K562 (cell line): ENCODE measurements around the gene HMCN2. TPM values are rescaled to one million over a fixed set of nuclear protein-coding genes. Genes with fewer than 3 reads are reported as not detected.

Experiments
- ATAC-seq: fragments of 200-7000 bp; cut with Tn5 transposase; 3 replicates; pipeline ENCODE4 v1.9.1; 2020; ENCODE audit warnings: moderate library complexity
- BruUV-seq: library from RNA; stranded (reverse); fragments of 400-500 nt; replicated peaks from 2 replicates; lab custom pipeline; 2021; lab: Mats Ljungman, UMichigan
- CTCF ChIA-PET: fragments of 300-600 bp; formaldehyde crosslinking; extraction: SDS; loops from one replicate; lab custom pipeline; 2021; ENCODE audit warnings: low intra/inter-chr PET ratio; lab: Yijun Ruan, JAX
- POLR2A ChIA-PET: fragments of 300-600, 350-650 bp; sonication (Branson Sonifier 250); formaldehyde crosslinking; extraction: SDS; loops from one replicate; lab custom pipeline; 2021; ENCODE audit warnings: antibody characterized with exemption, inconsistent platforms; lab: Yijun Ruan, JAX
- DNase-seq, 4 experiments: peaks; one replicate each; pipeline versions ENCODE4 v3.0.0 to v3.0.0-alpha.2; 2011 to 2018; ENCODE audit warnings: low spot score in 3 of 4, mixed read lengths in 3 of 4; ENCODE audit errors: extremely low read depth in 1 of 4
- FAIRE-seq: peaks from 2 replicates; lab custom pipeline; 2011; peaks lifted over from hg19 to GRCh38; lab: Jason Lieb, UNC
- H2AFZ ChIP-seq: 2 replicates; pipeline ENCODE4 v1.6.0; 2011; ENCODE audit warnings: low read depth, low read length, control low read depth, inconsistent platforms
- H3K27ac ChIP-seq: fragments of 200-600 bp; 3 replicates; pipeline ENCODE4 v1.8.0; 2011; ENCODE audit warnings: low read depth, mild to moderate bottlenecking, control low read depth, inconsistent platforms, low read length, moderate library complexity, mixed read lengths; ENCODE audit errors: extremely low read depth
- H3K27me3 ChIP-seq, 2 experiments: fragments of 300-600 bp in 1 of 2; 2 replicates in 1 of 2; 3 replicates in 1 of 2; pipeline versions ENCODE4 v1.6.0 to v1.8.0; 2011; ENCODE audit warnings: inconsistent platforms in 2 of 2, low read length in 2 of 2, mild to moderate bottlenecking in 1 of 2, mixed read lengths in 1 of 2, moderate library complexity in 1 of 2; ENCODE audit not compliant: control insufficient read depth in 2 of 2, insufficient read depth in 2 of 2
- H3K36me3 ChIP-seq: fragments of 300-600 bp; 3 replicates; pipeline ENCODE4 v1.8.0; 2011; ENCODE audit warnings: mild to moderate bottlenecking, low read length, inconsistent platforms; ENCODE audit not compliant: control insufficient read depth, insufficient read depth
- H3K4me1 ChIP-seq, 2 experiments: fragments of 200-600 bp in 1 of 2; replicated peaks in 1 of 2; 2 replicates in 1 of 2; 3 replicates in 1 of 2; pipeline versions ENCODE4 v1.5.1 to v1.8.0; 2011; ENCODE audit warnings: inconsistent platforms in 2 of 2, low read length in 2 of 2, mild to moderate bottlenecking in 1 of 2, mixed read lengths in 1 of 2, moderate library complexity in 1 of 2; ENCODE audit not compliant: control insufficient read depth in 2 of 2, insufficient read depth in 2 of 2
- H3K4me2 ChIP-seq: 2 replicates; pipeline ENCODE4 v1.6.1; 2011; ENCODE audit warnings: low read length, control low read depth, inconsistent platforms, mixed read lengths; ENCODE audit not compliant: insufficient read depth
- H3K4me3 ChIP-seq: fragments of 200-600 bp; sonication (generic), shearing (Covaris generic); 2 replicates; pipeline ENCODE4 v1.5.1; 2016; ENCODE audit warnings: control low read depth, inconsistent platforms
- H3K79me2 ChIP-seq: fragments of 200-600 bp; 3 replicates; pipeline ENCODE4 v1.8.0; 2011; ENCODE audit warnings: low read length, inconsistent platforms; ENCODE audit not compliant: control insufficient read depth, insufficient read depth
- H3K9ac ChIP-seq, 2 experiments: 2 replicates each; pipeline versions ENCODE4 v1.6.0 to v1.6.1; 2011; ENCODE audit warnings: low read depth in 2 of 2, low read length in 2 of 2, control low read depth in 1 of 2, inconsistent platforms in 1 of 2, mild to moderate bottlenecking in 1 of 2, mixed read lengths in 1 of 2; ENCODE audit not compliant: insufficient read depth in 1 of 2
- H3K9me1 ChIP-seq: one replicate; pipeline ENCODE4 v1.6.0; 2011; ENCODE audit warnings: inconsistent platforms, mild to moderate bottlenecking, low read length, moderate library complexity; ENCODE audit not compliant: control insufficient read depth, insufficient read depth
- H3K9me3 ChIP-seq: replicated peaks from 2 replicates; pipeline ENCODE4 v1.5.1; 2011; ENCODE audit warnings: low read depth, low read length, inconsistent platforms; ENCODE audit not compliant: control insufficient read depth, insufficient read depth
- H4K20me1 ChIP-seq: replicated peaks from 2 replicates; pipeline ENCODE4 v1.6.1; 2011; ENCODE audit warnings: low read length, inconsistent platforms, mixed read lengths; ENCODE audit not compliant: control insufficient read depth, insufficient read depth
- HDAC6 ChIP-seq: IDR thresholded peaks from 2 replicates; pipeline ENCODE4 v1.6.1; 2012; ENCODE audit warnings: low read depth, mild to moderate bottlenecking, control low read depth, inconsistent platforms, low read length, moderate library complexity
- LCOR ChIP-seq: sonication (generic); formaldehyde crosslinking; IDR thresholded peaks from 2 replicates; pipeline ENCODE4 v1.8.0; 2022; ENCODE audit warnings: mild to moderate bottlenecking, missing genetic modification reagents
- SNRNP70 ChIP-seq: fragments of 200-400 bp; formaldehyde crosslinking; optimal IDR thresholded peaks from 2 replicates; pipeline ENCODE3; 2017; ENCODE audit warnings: low read depth, low read length
- TGIF2 ChIP-seq: sonication (generic); formaldehyde crosslinking; IDR thresholded peaks from 2 replicates; pipeline ENCODE4 v1.8.1; 2022; ENCODE audit warnings: mild to moderate bottlenecking, missing genetic modification reagents, moderate library complexity
- TSC22D4 ChIP-seq: fragments of 450-650 bp; IDR thresholded peaks from 2 replicates; pipeline ENCODE4 v1.6.1; 2016; ENCODE audit warnings: missing genetic modification characterization, missing biosample characterization, control low read depth
- ZNF41 ChIP-seq: fragments of 250-450 bp; sonication (Bioruptor Pico); conservative IDR thresholded peaks from 2 replicates; pipeline ENCODE4 v1.4.0; 2020; ENCODE audit warnings: mild to moderate bottlenecking
- WGBS: fragments of 100-300 bp; shearing (Covaris generic); methylation state at CpG from one replicate; pipeline ENCODE4 v1.1.6; 2016; ENCODE audit warnings: low coverage, mixed read lengths; ENCODE audit not compliant: insufficient coverage; ENCODE audit errors: missing lambda C conversion rate; 5-methylcytosine and 5-hydroxymethylcytosine counted together
- in situ Hi-C: fragments of 300-500 bp; cut with MboI; formaldehyde crosslinking; loops from 4 replicates; pipeline ENCODE4 v1.15.0; 2018; ENCODE audit warnings: inconsistent platforms, mixed read lengths
- intact Hi-C: fragments of 100-400 bp; cut with micrococcal nuclease; formaldehyde crosslinking; loops from 2 replicates; pipeline ENCODE4 v1.14.2; 2022
- polyA plus RNA-seq, 8 experiments: library from polyadenylated mRNA; depleted of rRNA in 4 of 8; stranded (reverse) in 5 of 8; unstranded in 3 of 8; fragments of >200 nt; fragmentation: Nextera tagmentation in 2 of 8; fragmentation: Illumina TruSeq in 1 of 8; extraction: Ambion mirVana in 2 of 8; extraction: Trizol in 1 of 8; gene quantifications; 2 replicates each; pipeline versions ENCODE4 v1.2.1 to v1.2.3, GENCODE V29; 2011 to 2014; ENCODE audit warnings: inconsistent platforms in 1 of 8, missing spikeins in 1 of 8
- total RNA-seq, 7 experiments: library from RNA; depleted of rRNA in 6 of 7; stranded (reverse); fragments of >200 nt in 6 of 7; fragmentation: Illumina TruSeq in 2 of 7; extraction: Trizol in 2 of 7; gene quantifications; 2 replicates each; pipeline versions ENCODE4 v1.2.1 to v1.2.3, GENCODE V29; 2011 to 2021; ENCODE audit warnings: low replicate concordance in 1 of 7
- TF ChIP-seq, protein P1 (sequence below): sonication (generic); formaldehyde crosslinking; IDR thresholded peaks from 2 replicates; pipeline ENCODE4 v1.9.0; 2022; ENCODE audit warnings: mild to moderate bottlenecking, missing genetic modification reagents
- TF ChIP-seq, protein P2 (sequence below): IDR thresholded peaks from 2 replicates; pipeline ENCODE4 v1.6.1; 2011; ENCODE audit warnings: borderline replicate concordance, low read depth, mild to moderate bottlenecking, moderate library complexity, low read length; ENCODE audit not compliant: insufficient read depth, poor library complexity, severe bottlenecking
- TF ChIP-seq, protein P3 (sequence below): fragments of 450-650 bp; IDR thresholded peaks from 2 replicates; pipeline ENCODE4 v1.6.1; 2018; ENCODE audit warnings: mild to moderate bottlenecking, low read depth; ENCODE audit not compliant: partially characterized antibody
- TF ChIP-seq, protein P4 (sequence below): fragments of 250-450 bp; sonication (Bioruptor Pico); IDR thresholded peaks from 2 replicates; pipeline ENCODE4 v1.4.0; 2020; ENCODE audit warnings: mild to moderate bottlenecking, moderate library complexity
- TF ChIP-seq, protein P5 (sequence below): fragments of 450-650 bp; IDR thresholded peaks from one replicate; pipeline ENCODE4 v1.6.1; 2018; ENCODE audit warnings: mild to moderate bottlenecking, moderate library complexity; ENCODE audit not compliant: partially characterized antibody

HMCN2 gene
- total and polyA plus RNA-seq, 9 of the 15 experiments (the other 6 are each of a cell fraction or from before 2014, with no cell fraction given), result 0.01 TPM; not detected in 8

DNA sequence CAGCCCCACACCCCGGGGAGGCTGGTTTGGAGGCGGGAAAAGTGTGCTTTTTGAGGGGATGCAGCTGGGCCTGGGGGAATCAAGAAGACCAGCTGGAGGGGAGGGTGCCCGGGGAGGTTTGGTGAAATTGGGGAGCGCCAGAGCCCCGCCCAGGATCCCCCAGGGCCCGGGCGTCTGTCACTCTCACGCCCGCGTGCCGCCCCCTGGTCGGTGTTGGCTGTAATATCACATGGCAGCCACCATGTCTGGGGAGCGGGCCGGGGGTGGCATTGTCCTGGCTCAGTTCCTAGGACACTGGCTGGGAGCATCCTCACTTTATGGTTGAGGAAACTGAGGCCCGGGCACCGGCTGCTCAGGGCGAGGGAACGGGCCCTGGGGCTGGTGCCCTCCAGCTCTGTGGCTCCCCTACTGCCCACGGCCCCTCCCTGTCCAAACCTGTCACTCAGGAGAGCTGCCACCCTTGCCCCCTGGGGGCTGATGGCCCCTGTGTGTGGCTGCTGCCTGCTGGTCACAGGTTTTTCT lies 206.7 kb downstream of the HMCN2 start:
- no peak overlapping the region for H3K27ac ChIP-seq
- peak overlapping the region in 1 of 2 experiments; percentile 56; a peak in 1 of 4 replicates for H3K9ac ChIP-seq
- H3K79me2 ChIP-seq, result no peaks in the 10 kb centered on the region
- H3K9me3 ChIP-seq, result no peaks in the 10 kb centered on the region
- H3K4me1 ChIP-seq, result peaks cover 0 to 40% of the 10 kb centered on the region in 2 experiments; a peak in 2 of 5 replicates
- peaks cover 3 to 41% of the 10 kb centered on the region in 2 experiments; a peak in 4 of 5 replicates for H3K27me3 ChIP-seq
- POLR2A ChIA-PET, result interaction anchor here (0.7 kb wide), 1 partner anchor 94 kb away, joined by 3 read pairs; no protein-coding TSS in a partner anchor
- no peak overlapping the region for H2AFZ ChIP-seq
- 24% methylated on average over 19 of the region's 19 CpGs for WGBS
- BruUV-seq, result no TSS peak
- H3K36me3 ChIP-seq, result no peaks in the 10 kb centered on the region
- ATAC-seq (no peak), FAIRE-seq (no peak), DNase-seq (no peak)
- CTCF ChIA-PET, result no interaction called here
- H3K4me3 ChIP-seq, result no peak overlapping the region
- peaks cover 8% of the 10 kb centered on the region; the same call in 1 of the 2 replicates for H4K20me1 ChIP-seq
- H3K4me2 ChIP-seq, result no peak overlapping the region
- no peaks in the 10 kb centered on the region for H3K9me1 ChIP-seq
- TF ChIP-seq, protein P1, sequence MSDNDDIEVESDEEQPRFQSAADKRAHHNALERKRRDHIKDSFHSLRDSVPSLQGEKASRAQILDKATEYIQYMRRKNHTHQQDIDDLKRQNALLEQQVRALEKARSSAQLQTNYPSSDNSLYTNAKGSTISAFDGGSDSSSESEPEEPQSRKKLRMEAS (CRISPR knock-in tag), result no peak
- TF ChIP-seq HDAC6 (no peak), ZNF41 (no peak), TSC22D4 (tag) (no peak), LCOR (CRISPR knock-in tag) (no peak), SNRNP70 (no peak), TGIF2 (CRISPR knock-in tag) (no peak)
- TF ChIP-seq, protein P2, sequence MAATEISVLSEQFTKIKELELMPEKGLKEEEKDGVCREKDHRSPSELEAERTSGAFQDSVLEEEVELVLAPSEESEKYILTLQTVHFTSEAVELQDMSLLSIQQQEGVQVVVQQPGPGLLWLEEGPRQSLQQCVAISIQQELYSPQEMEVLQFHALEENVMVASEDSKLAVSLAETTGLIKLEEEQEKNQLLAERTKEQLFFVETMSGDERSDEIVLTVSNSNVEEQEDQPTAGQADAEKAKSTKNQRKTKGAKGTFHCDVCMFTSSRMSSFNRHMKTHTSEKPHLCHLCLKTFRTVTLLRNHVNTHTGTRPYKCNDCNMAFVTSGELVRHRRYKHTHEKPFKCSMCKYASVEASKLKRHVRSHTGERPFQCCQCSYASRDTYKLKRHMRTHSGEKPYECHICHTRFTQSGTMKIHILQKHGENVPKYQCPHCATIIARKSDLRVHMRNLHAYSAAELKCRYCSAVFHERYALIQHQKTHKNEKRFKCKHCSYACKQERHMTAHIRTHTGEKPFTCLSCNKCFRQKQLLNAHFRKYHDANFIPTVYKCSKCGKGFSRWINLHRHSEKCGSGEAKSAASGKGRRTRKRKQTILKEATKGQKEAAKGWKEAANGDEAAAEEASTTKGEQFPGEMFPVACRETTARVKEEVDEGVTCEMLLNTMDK, result no peak
- TF ChIP-seq, protein P3, sequence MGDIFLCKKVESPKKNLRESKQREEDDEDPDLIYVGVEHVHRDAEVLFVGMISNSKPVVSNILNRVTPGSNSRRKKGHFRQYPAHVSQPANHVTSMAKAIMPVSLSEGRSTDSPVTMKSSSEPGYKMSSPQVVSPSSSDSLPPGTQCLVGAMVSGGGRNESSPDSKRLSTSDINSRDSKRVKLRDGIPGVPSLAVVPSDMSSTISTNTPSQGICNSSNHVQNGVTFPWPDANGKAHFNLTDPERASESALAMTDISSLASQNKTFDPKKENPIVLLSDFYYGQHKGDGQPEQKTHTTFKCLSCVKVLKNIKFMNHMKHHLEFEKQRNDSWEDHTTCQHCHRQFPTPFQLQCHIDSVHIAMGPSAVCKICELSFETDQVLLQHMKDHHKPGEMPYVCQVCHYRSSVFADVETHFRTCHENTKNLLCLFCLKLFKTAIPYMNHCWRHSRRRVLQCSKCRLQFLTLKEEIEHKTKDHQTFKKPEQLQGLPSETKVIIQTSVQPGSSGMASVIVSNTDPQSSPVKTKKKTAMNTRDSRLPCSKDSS, result no peak
- TF ChIP-seq, protein P4, sequence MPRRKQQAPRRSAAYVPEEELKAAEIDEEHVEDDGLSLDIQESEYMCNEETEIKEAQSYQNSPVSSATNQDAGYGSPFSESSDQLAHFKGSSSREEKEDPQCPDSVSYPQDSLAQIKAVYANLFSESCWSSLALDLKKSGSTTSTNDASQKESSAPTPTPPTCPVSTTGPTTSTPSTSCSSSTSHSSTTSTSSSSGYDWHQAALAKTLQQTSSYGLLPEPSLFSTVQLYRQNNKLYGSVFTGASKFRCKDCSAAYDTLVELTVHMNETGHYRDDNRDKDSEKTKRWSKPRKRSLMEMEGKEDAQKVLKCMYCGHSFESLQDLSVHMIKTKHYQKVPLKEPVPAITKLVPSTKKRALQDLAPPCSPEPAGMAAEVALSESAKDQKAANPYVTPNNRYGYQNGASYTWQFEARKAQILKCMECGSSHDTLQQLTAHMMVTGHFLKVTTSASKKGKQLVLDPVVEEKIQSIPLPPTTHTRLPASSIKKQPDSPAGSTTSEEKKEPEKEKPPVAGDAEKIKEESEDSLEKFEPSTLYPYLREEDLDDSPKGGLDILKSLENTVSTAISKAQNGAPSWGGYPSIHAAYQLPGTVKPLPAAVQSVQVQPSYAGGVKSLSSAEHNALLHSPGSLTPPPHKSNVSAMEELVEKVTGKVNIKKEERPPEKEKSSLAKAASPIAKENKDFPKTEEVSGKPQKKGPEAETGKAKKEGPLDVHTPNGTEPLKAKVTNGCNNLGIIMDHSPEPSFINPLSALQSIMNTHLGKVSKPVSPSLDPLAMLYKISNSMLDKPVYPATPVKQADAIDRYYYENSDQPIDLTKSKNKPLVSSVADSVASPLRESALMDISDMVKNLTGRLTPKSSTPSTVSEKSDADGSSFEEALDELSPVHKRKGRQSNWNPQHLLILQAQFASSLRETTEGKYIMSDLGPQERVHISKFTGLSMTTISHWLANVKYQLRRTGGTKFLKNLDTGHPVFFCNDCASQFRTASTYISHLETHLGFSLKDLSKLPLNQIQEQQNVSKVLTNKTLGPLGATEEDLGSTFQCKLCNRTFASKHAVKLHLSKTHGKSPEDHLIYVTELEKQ, result no peak
- TF ChIP-seq, protein P5, sequence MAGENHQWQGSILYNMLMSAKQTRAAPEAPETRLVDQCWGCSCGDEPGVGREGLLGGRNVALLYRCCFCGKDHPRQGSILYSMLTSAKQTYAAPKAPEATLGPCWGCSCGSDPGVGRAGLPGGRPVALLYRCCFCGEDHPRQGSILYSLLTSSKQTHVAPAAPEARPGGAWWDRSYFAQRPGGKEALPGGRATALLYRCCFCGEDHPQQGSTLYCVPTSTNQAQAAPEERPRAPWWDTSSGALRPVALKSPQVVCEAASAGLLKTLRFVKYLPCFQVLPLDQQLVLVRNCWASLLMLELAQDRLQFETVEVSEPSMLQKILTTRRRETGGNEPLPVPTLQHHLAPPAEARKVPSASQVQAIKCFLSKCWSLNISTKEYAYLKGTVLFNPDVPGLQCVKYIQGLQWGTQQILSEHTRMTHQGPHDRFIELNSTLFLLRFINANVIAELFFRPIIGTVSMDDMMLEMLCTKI, result no peak
- intact Hi-C loops (no loop called here), in situ Hi-C loops (no loop called here)
